GM12875 (cell line): ENCODE data around the gene CATSPER3.

Experiments
- H3K4me3 ChIP-seq: one replicate; pipeline ENCODE4 v1.5.1; 2011; ENCODE audit warnings: low read depth, low read length, control low read depth
- TF ChIP-seq, protein P1 (sequence below): IDR thresholded peaks from 2 replicates; pipeline ENCODE4 v1.5.1; 2011; ENCODE audit warnings: low read depth, mild to moderate bottlenecking, control low read depth, inconsistent platforms, low read length, moderate library complexity, borderline replicate concordance; ENCODE audit not compliant: insufficient read depth

CATSPER3 gene

GRCh38 chr5:135016861-135017290 is 49.2 kb downstream of the CATSPER3 start:
- TF ChIP-seq, protein P1, sequence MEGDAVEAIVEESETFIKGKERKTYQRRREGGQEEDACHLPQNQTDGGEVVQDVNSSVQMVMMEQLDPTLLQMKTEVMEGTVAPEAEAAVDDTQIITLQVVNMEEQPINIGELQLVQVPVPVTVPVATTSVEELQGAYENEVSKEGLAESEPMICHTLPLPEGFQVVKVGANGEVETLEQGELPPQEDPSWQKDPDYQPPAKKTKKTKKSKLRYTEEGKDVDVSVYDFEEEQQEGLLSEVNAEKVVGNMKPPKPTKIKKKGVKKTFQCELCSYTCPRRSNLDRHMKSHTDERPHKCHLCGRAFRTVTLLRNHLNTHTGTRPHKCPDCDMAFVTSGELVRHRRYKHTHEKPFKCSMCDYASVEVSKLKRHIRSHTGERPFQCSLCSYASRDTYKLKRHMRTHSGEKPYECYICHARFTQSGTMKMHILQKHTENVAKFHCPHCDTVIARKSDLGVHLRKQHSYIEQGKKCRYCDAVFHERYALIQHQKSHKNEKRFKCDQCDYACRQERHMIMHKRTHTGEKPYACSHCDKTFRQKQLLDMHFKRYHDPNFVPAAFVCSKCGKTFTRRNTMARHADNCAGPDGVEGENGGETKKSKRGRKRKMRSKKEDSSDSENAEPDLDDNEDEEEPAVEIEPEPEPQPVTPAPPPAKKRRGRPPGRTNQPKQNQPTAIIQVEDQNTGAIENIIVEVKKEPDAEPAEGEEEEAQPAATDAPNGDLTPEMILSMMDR, result no peak
- H3K4me3 ChIP-seq, result no peak overlapping the region

DNA sequence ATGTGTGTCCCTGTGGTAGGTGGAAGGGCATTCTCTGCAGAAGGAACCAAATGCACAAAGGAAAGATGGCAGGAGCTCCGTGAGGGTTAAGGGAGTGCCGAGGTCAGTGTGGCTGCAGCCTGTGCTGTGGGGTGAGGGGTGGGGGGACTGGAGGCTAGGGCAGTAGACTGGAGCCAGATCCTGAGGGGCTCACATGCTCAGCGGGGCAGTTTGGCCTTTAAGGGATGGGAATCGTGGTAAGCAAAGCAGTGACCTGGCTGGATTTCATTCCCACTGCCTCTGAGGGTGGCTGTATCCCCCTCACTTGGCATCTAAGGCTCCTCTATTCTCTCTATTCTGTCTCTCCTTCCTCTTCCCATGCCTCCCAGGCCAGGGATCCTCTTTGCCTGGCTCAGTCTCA is 50.8 kb downstream of the CATSPER3 start:
- TF ChIP-seq, protein P1, result no peak

DNA sequence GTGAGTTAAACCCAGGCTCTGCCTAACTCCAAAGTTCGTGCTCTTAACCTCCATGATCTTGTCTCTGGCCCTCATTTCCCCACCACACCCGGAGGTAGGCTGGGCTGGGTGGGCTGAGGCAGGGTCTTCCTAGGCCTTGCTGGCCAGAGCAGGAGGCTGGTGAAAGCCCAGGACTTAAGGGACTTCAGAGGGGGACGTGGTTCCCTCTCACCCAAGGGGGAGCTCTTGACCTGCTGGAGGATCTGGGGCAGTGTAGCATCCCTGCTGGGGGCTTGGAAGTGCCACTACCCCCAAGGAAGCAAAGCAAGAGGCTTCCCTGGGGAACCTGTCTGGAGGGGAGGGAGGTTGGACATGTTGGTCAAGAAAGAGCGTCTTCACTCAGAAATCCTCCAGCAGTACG is 51.6 kb downstream of the CATSPER3 start:
- H3K4me3 ChIP-seq, result no peak overlapping the region
- TF ChIP-seq, protein P1, result 0 out of 2 replicates have a peak, but pooled peaks have one; percentile 13

More for the DNA sequence above, 50.8 kb downstream of the CATSPER3 start:
- H3K4me3 ChIP-seq, result no peak overlapping the region

- no peak overlapping the region for H3K4me3 ChIP-seq
- TF ChIP-seq, protein P1, result no peak
These were observed 52.6 kb downstream of the CATSPER3 start for GRCh38 chr5:135020111-135020895.

- no peak overlapping the region for H3K4me3 ChIP-seq
- TF ChIP-seq, protein P1, result no peak
These were observed 57.4 kb downstream of the CATSPER3 start for GRCh38 chr5:135024956-135025729.

GRCh38 chr5:135025730-135026644 is 58.3 kb downstream of the CATSPER3 start:
- no peak overlapping the region for H3K4me3 ChIP-seq
- TF ChIP-seq, protein P1, result no peak
